ENCODE data around the gene MAPKAPK2.

- TF ChIP-seq CTCF (conservative IDR thresholded peaks at IDR 0.05; ENCODE audit: low read length) (no peak), EZH2phosphoT487 (IDR thresholded peaks at IDR 0.05; ENCODE audit: borderline replicate concordance, low read depth, low read length) (no peak)
Measured at GRCh38 chr1:206716159-206716869, 31.6 kb downstream of the MAPKAPK2 start.

All from OCI-LY7 (cell line).